GM12878 (cell line): ENCODE data around the gene MVP. TPM values are rescaled to one million over a fixed set of nuclear protein-coding genes. Genes with fewer than 3 reads are reported as not detected.
"Not testable (repeated sequence)": the region's sequence is repeated elsewhere in the genome, so short reads cannot be mapped to it uniquely, and the experiment has no call there.

Experiments
- ATAC-seq: fragments of 200-7000 bp; cut with Tn5 transposase; 3 replicates; pipeline ENCODE4 v1.9.1; 2020; ENCODE audit warnings: mild to moderate bottlenecking, moderate library complexity
- BruUV-seq: library from RNA; stranded (reverse); fragments of 400-500 nt; replicated peaks from 2 replicates; lab custom pipeline; 2021; lab: Mats Ljungman, UMichigan
- CTCF ChIA-PET: fragments of 300-600 bp; sonication (Branson Sonifier 250); formaldehyde crosslinking; extraction: SDS; loops from one replicate; lab custom pipeline; 2021; ENCODE audit warnings: inconsistent platforms; lab: Yijun Ruan, JAX
- POLR2A ChIA-PET: fragments of 350-600 bp; formaldehyde crosslinking; extraction: SDS; loops from one replicate; lab custom pipeline; 2021; ENCODE audit warnings: inconsistent platforms; lab: Charles Lee
- RAD21 ChIA-PET: fragments of 300-600 bp; sonication (Branson Sonifier 250); formaldehyde crosslinking; loops from one replicate; lab custom pipeline; 2023; ENCODE audit warnings: antibody characterized with exemption; ENCODE audit not compliant: unreplicated experiment; lab: Charles Lee
- SMC1A ChIA-PET: fragments of 300-600 bp; sonication (Branson Sonifier 250); formaldehyde crosslinking; loops from one replicate; lab custom pipeline; 2023; ENCODE audit not compliant: unreplicated experiment, uncharacterized antibody; lab: Charles Lee
- DNase-seq: peaks from one replicate; pipeline ENCODE4 v3.0.0-alpha.2; 2011; ENCODE audit warnings: low read depth, low spot score
- FAIRE-seq: peaks from 3 replicates; lab custom pipeline; 2011; peaks lifted over from hg19 to GRCh38; lab: Jason Lieb, UNC
- H2AFZ ChIP-seq: 2 replicates; pipeline ENCODE4 v1.6.0; 2011; ENCODE audit warnings: low read depth, low read length, control low read depth; ENCODE audit not compliant: control insufficient read depth
- H3K27ac ChIP-seq: 2 replicates; pipeline ENCODE4 v1.5.1; 2011; ENCODE audit warnings: control low read depth; ENCODE audit not compliant: control insufficient read depth, insufficient read depth
- H3K27me3 ChIP-seq, 2 experiments: replicated peaks in 1 of 2; 2 replicates each; pipeline versions ENCODE4 v1.6.0 to v1.6.1; 2011; ENCODE audit warnings: low read length in 1 of 2; ENCODE audit not compliant: control insufficient read depth in 2 of 2, insufficient read depth in 2 of 2
- H3K36me3 ChIP-seq, 2 experiments: 2 replicates each; pipeline ENCODE4 v1.5.1; 2011; ENCODE audit warnings: low read length in 1 of 2; ENCODE audit not compliant: control insufficient read depth in 2 of 2, insufficient read depth in 2 of 2
- H3K4me1 ChIP-seq: 2 replicates; pipeline ENCODE4 v1.6.1; 2011; ENCODE audit warnings: mild to moderate bottlenecking, low read length, moderate library complexity, mixed read lengths; ENCODE audit not compliant: control insufficient read depth, insufficient read depth
- H3K4me2 ChIP-seq: 2 replicates; pipeline ENCODE4 v1.6.0; 2011; ENCODE audit warnings: control low read depth; ENCODE audit not compliant: control insufficient read depth, insufficient read depth
- H3K4me3 ChIP-seq: fragments of 200-600 bp; sonication (generic); 2 replicates; pipeline ENCODE4 v1.5.1; 2016
- H3K79me2 ChIP-seq: 2 replicates; pipeline ENCODE4 v1.6.0; 2011; ENCODE audit warnings: low read length; ENCODE audit not compliant: control insufficient read depth, insufficient read depth
- H3K9ac ChIP-seq: 2 replicates; pipeline ENCODE4 v1.8.0; 2011; ENCODE audit warnings: low read length, control low read depth, mixed read lengths; ENCODE audit not compliant: control insufficient read depth, insufficient read depth
- H3K9me3 ChIP-seq: replicated peaks from 3 replicates; pipeline ENCODE4 v1.5.1; 2011; ENCODE audit warnings: mild to moderate bottlenecking, low read length; ENCODE audit not compliant: control insufficient read depth, insufficient read depth
- H4K20me1 ChIP-seq: 2 replicates; pipeline ENCODE4 v1.6.0; 2011; ENCODE audit not compliant: control insufficient read depth, insufficient read depth
- ATF3 ChIP-seq: IDR thresholded peaks from 2 replicates; pipeline ENCODE4 v1.6.1; 2011; ENCODE audit warnings: low read depth, mild to moderate bottlenecking, low read length, moderate library complexity, borderline replicate concordance; ENCODE audit errors: extremely low read depth
- BHLHE40 ChIP-seq, 2 experiments: fragments of 450-650 bp in 1 of 2; IDR thresholded peaks; 2 replicates each; pipeline ENCODE4 v1.6.1; 2011 to 2017; ENCODE audit warnings: low read depth in 2 of 2, borderline replicate concordance in 1 of 2, improper control_type of control experiment in 1 of 2, low read length in 1 of 2, mild to moderate bottlenecking in 1 of 2
- CBX3 ChIP-seq: fragments of 200-600 bp; sonication (generic); IDR thresholded peaks from 2 replicates; pipeline ENCODE4 v1.6.1; 2016; ENCODE audit warnings: low read depth, borderline replicate concordance
- USF1 ChIP-seq: IDR thresholded peaks from 2 replicates; pipeline ENCODE4 v1.6.1; 2011; ENCODE audit warnings: borderline replicate concordance, low read depth, mild to moderate bottlenecking, moderate library complexity, mixed read lengths, low read length; ENCODE audit not compliant: insufficient read depth; ENCODE audit errors: extremely low read length
- ZZZ3 ChIP-seq: IDR thresholded peaks from 2 replicates; pipeline ENCODE4 v1.6.1; 2011; ENCODE audit warnings: low read depth; ENCODE audit not compliant: control insufficient read depth, insufficient read length
- WGBS: methylation state at CpG from one replicate; pipeline ENCODE4 v1.1.6; 2016; ENCODE audit warnings: low lambda C conversion rate; ENCODE audit not compliant: insufficient replicate concordance, insufficient coverage; ENCODE audit errors: missing lambda C conversion rate; 5-methylcytosine and 5-hydroxymethylcytosine counted together
- in situ Hi-C: fragments of 300-500 bp; cut with MboI; formaldehyde crosslinking; loops from 9 replicates; pipeline ENCODE4 v1.14.3; 2018; ENCODE audit warnings: mixed read lengths
- intact Hi-C: fragments of 100-400 bp; cut with micrococcal nuclease; formaldehyde crosslinking; loops from one replicate; pipeline ENCODE4 v1.14.2; 2022; ENCODE audit not compliant: unreplicated experiment
- polyA plus RNA-seq, 11 experiments: library from polyadenylated mRNA; depleted of rRNA in 4 of 11; unstranded in 6 of 11; stranded (reverse) in 5 of 11; fragments of >200 nt; fragmentation: Nextera tagmentation in 4 of 11; fragmentation: Illumina TruSeq in 1 of 11; extraction: Ambion mirVana in 4 of 11; extraction: Trizol in 1 of 11; gene quantifications; 1 replicate in 1 of 11; 2 replicates in 10 of 11; pipeline versions ENCODE4 v1.2.1 to v1.2.3, GENCODE V29; 2011 to 2016; ENCODE audit warnings: inconsistent platforms in 2 of 11, missing spikeins in 2 of 11, low read depth in 1 of 11
- total RNA-seq, 4 experiments: library from RNA; depleted of rRNA in 3 of 4; stranded (reverse); fragments of >200 nt in 3 of 4; fragmentation: Illumina TruSeq in 1 of 4; extraction: Trizol in 1 of 4; gene quantifications; 2 replicates each; pipeline versions ENCODE4 v1.2.1 to v1.2.3, GENCODE V29; 2013 to 2021
- TF ChIP-seq, protein P1 (sequence below): fragments of 150-350 bp; IDR thresholded peaks from 2 replicates; pipeline ENCODE4 v1.6.1; 2014; ENCODE audit warnings: mild to moderate bottlenecking, low read depth, low read length

Gene MVP
- total and polyA plus RNA-seq, 10 of the 15 experiments (the other 5 are each of a cell fraction or from before 2014, with no cell fraction given): 0.98 to 74.2 (median 54.7) TPM

DNA sequence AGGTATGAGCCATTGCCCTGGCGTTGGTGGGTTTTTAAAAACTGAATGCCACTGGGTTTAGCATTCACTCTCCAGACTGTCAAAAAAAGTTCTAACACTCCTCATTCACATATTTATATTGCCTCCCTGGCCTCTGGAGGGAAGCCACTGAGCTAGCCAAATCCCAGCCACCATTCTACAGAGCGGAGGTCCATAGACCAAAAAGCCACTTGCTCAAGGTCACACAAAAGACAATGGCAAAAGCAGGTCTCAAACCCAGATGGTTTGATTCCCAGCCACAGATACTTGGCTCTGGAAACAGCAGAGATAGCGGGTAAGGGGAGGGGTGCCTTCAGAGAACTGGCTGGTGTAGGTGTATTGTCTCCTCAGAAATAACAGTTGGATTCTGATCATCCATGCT, 60.8 kb downstream of the MVP start (continued):
- TF ChIP-seq, protein P1, sequence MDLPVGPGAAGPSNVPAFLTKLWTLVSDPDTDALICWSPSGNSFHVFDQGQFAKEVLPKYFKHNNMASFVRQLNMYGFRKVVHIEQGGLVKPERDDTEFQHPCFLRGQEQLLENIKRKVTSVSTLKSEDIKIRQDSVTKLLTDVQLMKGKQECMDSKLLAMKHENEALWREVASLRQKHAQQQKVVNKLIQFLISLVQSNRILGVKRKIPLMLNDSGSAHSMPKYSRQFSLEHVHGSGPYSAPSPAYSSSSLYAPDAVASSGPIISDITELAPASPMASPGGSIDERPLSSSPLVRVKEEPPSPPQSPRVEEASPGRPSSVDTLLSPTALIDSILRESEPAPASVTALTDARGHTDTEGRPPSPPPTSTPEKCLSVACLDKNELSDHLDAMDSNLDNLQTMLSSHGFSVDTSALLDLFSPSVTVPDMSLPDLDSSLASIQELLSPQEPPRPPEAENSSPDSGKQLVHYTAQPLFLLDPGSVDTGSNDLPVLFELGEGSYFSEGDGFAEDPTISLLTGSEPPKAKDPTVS: no peak
- TF ChIP-seq ZZZ3 (no peak), CBX3 (no peak), BHLHE40 (IDR thresholded peaks at IDR 0.05; ENCODE audit: borderline replicate concordance in 1 of 2, low read depth in 2 of 2, low read length in 1 of 2) (no peak)

GRCh38 chr16:29883987-29884386, 63.7 kb downstream of the MVP start:
- H4K20me1 ChIP-seq: no peaks in the 10 kb centered on the region
- H3K79me2 ChIP-seq: no peaks in the 10 kb centered on the region
- no peak overlapping the region for H3K4me3 ChIP-seq
- WGBS: 32% methylated on average over 6 of the region's 6 CpGs
- no peak for DNase-seq
- ChIA-PET CTCF (no interaction called here), RAD21 (no interaction called here)
- no peak for FAIRE-seq
- H3K4me1 ChIP-seq: no peaks in the 10 kb centered on the region
- no peaks in the 10 kb centered on the region for H3K9me3 ChIP-seq
- no peak for ATAC-seq
- no peaks in the 10 kb centered on the region for H3K36me3 ChIP-seq
- H3K27me3 ChIP-seq: no peaks in the 10 kb centered on the region; a peak in 1 of 4 replicates
- intact Hi-C loops: no loop called here
- no peak for TF ChIP-seq ATF3
- peak; percentile 44 for TF ChIP-seq USF1
- TF ChIP-seq, all 136 proteins: peak for 1
- no peak overlapping the region for H3K9ac ChIP-seq
- no peak overlapping the region for H3K27ac ChIP-seq
- no peak overlapping the region for H2AFZ ChIP-seq
- BruUV-seq: no TSS peak
- POLR2A ChIA-PET: no interaction called here
- in situ Hi-C loops: no loop called here
- SMC1A ChIA-PET: no interaction called here
- no peak overlapping the region for H3K4me2 ChIP-seq

- SMC1A ChIA-PET: not testable (repeated sequence)
These were observed 69.1 kb downstream of the MVP start for GRCh38 chr16:29889372-29889771.

More at GRCh38 chr16:29889372-29889771, 69.1 kb downstream of the MVP start:
- RAD21 ChIA-PET, H3K4me1 ChIP-seq, H3K9ac ChIP-seq, H3K36me3 ChIP-seq, H3K4me3 ChIP-seq, H3K27ac ChIP-seq, H3K4me2 ChIP-seq, H4K20me1 ChIP-seq, DNase-seq, in situ Hi-C loops, H3K9me3 ChIP-seq, FAIRE-seq, H3K79me2 ChIP-seq, BruUV-seq, H2AFZ ChIP-seq, H3K27me3 ChIP-seq, ATAC-seq: not testable (repeated sequence)
- CTCF ChIA-PET: interaction anchor here (1.0 kb wide), 1 partner anchor 41 kb away, joined by 4 read pairs; no protein-coding TSS in a partner anchor
- 54% methylated on average over 3 of the region's 3 CpGs for WGBS
- intact Hi-C loops: loop anchor here (2.0 kb wide), 1 partner anchor 53 kb away; no protein-coding TSS in a partner anchor
- POLR2A ChIA-PET: interaction anchor here (0.6 kb wide), 2 partner anchors 143 to 901 kb away, joined by 3 to 4 read pairs; no protein-coding TSS in a partner anchor
